GM19372 (cell line): ENCODE results near the gene VSTM4.

ENCODE experiments used
- ATAC-seq: cut with Tn5 transposase; IDR thresholded peaks from one replicate; pipeline ENCODE4 v1.9.1; 2021; ENCODE audit warnings: mild to moderate bottlenecking, low read depth, moderate library complexity; ENCODE audit not compliant: unreplicated experiment

The VSTM4 gene

DNA sequence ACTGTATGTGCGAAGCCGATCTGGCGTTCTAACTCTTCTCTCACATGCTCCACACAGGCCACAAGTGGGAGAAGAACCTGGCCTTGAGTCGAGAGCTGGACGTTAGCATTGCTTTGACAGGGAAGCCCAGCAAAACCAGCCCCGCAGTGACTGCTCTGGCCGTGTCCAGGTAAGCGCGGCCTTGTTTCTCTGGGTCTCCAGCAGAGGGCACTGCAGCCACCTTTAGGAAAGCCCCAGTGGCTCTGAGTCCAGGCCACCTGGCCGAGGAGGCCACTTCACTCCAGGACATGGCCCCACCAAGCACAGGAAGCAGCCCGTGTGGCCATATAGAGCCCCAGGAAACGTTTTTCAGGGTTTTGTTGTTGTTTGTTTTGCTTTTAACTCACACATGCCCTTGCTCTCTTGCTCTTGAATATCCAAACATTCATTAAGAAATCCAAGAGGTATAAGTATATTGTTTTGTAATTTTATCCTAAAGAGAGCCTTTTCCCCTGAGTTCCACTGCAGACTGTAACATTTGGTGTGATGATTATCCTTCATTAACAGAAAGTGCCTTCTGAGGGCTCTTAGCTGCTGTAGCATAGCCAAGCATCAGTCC, 133.9 kb downstream of the VSTM4 start:
- no peak for ATAC-seq

- ATAC-seq, result no peak
Measured at GRCh38 chr10:48978318-48978717, 137.0 kb downstream of the VSTM4 start.

GRCh38 chr10:48976196-48976595, 139.1 kb downstream of the VSTM4 start:
- no peak for ATAC-seq

GRCh38 chr10:48974510-48975156, 140.7 kb downstream of the VSTM4 start:
- ATAC-seq, result no peak

DNA sequence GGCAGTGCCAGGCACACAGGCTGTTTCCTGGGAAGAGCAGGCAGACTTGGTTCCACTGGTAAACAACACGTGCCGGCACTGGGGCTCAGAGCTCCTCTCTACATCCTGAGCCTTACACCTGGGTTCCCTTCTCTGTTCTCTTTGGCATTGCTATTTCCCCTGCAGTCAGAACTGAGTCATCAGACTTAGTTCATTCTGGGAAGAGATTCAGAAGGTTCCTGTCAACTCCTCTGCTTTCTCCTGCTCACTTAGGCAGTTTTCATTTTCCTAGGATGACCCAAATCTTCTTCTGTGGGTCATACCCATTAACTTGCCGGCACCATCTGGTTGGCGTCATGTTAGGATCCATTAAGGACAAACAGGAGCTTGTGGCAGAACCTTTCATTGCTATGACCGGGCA, 142.3 kb downstream of the VSTM4 start:
- no peak for ATAC-seq

DNA sequence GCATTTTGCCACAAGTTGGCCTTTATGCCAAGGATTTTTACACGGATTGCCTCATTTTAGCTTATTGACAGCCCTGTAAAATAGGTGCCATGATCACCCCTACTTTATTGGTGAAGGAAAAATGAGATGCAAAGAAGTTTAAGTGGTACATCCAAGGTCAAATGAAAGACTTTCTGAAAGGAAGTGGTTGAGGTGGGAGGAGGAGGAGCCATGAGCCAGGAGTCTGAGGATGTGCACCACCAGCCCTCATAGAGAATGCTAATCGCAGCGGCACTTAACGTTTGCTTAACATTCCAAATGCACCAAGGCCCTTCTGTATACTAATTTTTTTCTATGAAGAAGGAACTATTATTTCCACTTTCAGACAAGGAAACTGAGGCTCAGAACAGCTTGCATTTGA, 144.7 kb downstream of the VSTM4 start:
- no peak for ATAC-seq

GRCh38 chr10:48970046-48970445, 145.3 kb downstream of the VSTM4 start:
- ATAC-seq, result no peak

GRCh38 chr10:48968036-48968435, 147.3 kb downstream of the VSTM4 start:
- ATAC-seq, result no peak

DNA sequence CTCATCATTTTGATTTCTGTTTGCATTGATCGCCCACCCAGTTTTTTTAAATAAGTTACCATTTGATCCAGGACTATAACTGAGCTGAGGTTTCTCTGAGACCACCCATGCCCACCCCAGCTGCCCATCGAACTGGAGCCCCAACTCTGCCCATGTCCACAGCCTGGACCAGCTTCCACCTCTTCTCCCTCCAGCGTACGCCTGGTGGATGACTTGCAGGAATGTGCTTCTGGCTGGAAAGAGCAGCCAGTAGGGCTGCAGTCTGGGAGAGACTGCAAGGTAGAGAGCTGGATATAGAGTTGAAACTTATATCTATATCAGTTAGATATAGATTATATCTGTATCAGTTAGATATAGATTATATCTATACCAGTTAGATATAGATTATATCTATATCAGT, 149.9 kb downstream of the VSTM4 start:
- no peak for ATAC-seq
